ENCODE results near the gene PDIA3.
"Not testable (repeated sequence)": the region's sequence is repeated elsewhere in the genome, so short reads cannot be mapped to it uniquely, and the experiment has no call there.

PDIA3 gene

GRCh38 chr15:43777267-43777914 is 31.2 kb downstream of the PDIA3 start:
- no peak for DNase-seq

DNA sequence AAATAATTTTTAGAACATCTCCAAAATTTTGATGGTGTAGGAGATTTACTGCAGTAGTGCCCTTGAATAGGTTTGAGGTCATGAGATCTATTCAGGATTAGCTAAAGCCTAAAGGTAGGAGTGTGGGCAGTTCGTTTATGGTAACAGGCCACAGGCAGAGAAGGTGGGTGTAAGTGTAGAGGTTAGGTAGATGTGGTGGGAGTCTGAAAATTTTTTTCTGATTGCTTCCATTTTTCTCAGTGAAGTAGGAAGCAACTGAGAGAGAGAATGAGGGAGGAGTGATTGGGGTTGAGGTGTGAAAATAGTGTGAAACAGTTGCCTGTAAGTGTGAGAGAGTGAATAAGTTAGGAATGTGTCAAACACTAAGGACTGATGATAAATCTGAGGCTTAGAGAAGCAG is 32.8 kb downstream of the PDIA3 start:
- DNase-seq, result no peak

- no peak for DNase-seq
Measured at GRCh38 chr15:43789409-43789808, 43.2 kb downstream of the PDIA3 start.

GRCh38 chr15:43791993-43792760 is 45.9 kb downstream of the PDIA3 start, which contains the start of gene SERF2:
Gene SERF2, plus strand, starts transcription at chr15:43792320. Its CDS starts 57 bp downstream, at chr15:43792377.
- peak; percentile 100 for DNase-seq

- no peak for DNase-seq
Measured at GRCh38 chr15:43792761-43793476, 46.7 kb downstream of the PDIA3 start.

DNA sequence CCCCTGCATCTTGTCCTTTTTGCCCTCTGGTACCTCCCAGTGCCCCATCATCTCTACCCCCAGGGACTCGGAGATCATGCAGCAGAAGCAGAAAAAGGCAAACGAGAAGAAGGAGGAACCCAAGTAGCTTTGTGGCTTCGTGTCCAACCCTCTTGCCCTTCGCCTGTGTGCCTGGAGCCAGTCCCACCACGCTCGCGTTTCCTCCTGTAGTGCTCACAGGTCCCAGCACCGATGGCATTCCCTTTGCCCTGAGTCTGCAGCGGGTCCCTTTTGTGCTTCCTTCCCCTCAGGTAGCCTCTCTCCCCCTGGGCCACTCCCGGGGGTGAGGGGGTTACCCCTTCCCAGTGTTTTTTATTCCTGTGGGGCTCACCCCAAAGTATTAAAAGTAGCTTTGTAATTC is 47.4 kb downstream of the PDIA3 start:
- DNase-seq, result no peak

DNA sequence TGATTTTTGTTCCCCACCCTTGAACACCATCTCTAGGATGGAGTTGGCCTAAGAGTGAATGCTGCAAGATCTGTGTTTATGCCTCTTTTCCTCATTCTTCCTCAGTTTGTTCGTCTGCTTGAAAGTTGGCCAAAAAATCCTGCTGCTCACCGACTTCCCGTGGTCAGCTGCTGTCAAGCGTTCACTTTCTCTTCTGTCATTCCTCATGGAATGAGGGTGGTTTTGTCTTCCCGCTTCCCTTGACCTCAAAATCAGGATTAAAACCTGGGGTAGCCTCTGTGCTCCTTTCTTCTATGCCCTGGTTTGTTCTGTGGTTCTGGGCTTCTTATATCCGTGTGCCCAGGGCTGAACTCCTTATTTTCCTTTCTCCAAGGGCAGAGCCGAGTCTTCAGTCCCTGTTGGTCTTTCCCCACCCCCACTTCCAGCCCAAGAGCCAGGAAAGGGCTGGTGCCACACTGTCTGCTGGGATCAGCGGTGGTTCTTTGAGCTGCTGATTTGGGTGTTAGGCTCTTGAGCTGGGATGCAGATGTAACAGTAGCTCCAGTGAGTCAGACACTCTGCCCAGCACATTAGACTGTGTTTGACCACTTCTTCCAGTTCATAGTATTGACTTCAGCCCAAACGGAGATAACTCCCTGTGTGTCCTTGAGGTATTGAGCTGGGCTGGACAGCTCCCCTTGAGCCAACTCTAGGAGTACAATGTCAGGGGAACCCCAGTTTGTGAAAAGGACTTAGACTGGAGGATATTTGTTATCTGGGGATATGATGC is 48.2 kb downstream of the PDIA3 start:
- DNase-seq, result no peak

DNA sequence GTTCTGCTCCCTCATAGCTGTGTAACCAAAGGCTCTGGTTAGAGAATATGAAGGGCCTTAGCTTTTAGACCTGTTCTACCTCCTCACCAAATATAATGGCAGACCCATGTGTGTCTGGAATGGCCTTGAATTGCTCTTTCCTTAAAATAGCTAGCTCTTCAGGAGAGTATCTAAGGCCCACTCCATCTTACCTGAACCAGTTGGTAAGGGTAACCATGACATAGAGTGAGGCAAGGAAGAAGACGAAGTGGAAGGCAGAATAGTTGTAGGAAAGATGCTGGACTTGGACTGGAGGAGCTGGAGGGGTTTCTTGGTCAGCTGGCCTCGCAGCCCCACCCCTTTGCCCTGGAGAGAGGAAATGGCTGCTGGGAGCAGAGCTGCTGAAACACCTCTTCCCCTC is 49.0 kb downstream of the PDIA3 start:
- no peak for DNase-seq

GRCh38 chr15:43795997-43796396 is 49.8 kb downstream of the PDIA3 start:
- no peak for DNase-seq

- DNase-seq, result no peak
Measured at GRCh38 chr15:43796566-43796965, 50.3 kb downstream of the PDIA3 start.

- DNase-seq, result no peak
Measured at GRCh38 chr15:43799209-43799944, 53.1 kb downstream of the PDIA3 start.

- DNase-seq, result no peak
Measured at GRCh38 chr15:43799945-43800285, 53.7 kb downstream of the PDIA3 start, which contains the start of gene SERINC4. Gene SERINC4, minus strand, starts transcription at chr15:43800220. Its CDS starts 234 bp downstream, at chr15:43799986.

DNA sequence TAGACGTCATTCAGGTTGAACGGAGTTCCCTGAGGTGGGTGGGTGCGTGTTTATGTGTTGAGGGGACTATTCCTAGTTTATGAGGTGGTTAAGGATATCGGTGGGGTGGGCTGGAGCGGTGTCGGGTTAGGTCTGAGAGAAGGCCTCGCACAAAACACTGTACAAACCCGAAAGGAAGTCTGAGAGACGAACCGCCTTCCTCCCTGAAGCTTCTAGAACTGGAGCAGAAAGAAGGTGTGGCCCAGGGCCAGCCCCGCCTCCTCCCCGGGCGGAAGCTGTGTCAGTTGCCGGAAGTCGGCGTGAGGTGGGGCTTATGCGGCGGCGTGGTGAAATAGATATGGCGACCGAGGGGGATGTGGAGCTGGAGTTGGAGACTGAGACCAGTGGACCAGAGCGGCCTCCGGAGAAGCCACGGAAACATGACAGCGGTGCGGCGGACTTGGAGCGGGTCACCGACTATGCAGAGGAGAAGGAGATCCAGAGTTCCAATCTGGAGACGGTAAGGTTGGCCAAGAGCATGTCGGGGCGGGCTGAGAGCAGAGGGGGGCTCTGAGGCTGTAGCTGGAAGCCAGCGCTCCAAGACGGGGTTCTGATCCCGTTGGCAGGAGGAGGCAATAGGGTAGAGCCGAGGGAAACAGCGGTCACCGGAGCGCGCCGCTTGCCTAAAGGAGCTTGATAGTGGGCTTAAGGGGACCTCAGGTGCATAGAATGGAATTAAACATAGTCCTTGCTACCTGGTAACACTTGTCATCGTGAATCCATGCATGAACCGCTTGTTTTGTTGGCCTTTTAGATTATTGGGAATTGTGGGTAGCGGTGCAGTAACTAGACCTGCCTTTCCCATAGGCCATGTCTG is 54.3 kb downstream of the PDIA3 start, which contains the start of gene HYPK:
HYPK (plus strand) TSS at position 314 of the 856 bp plus-strand sequence; CDS start at position 338, 24 bp downstream.
- peak; percentile 79 for DNase-seq

- not testable (repeated sequence) for DNase-seq
Measured at GRCh38 chr15:43802676-43803075, 56.4 kb downstream of the PDIA3 start.

- DNase-seq, result no peak
Measured at GRCh38 chr15:43808435-43808950, 62.3 kb downstream of the PDIA3 start.

- DNase-seq, result no peak
Measured at GRCh38 chr15:43808960-43809678, 62.9 kb downstream of the PDIA3 start.

- DNase-seq, result not testable (repeated sequence)
Measured at GRCh38 chr15:43815064-43815463, 68.8 kb downstream of the PDIA3 start.

DNA sequence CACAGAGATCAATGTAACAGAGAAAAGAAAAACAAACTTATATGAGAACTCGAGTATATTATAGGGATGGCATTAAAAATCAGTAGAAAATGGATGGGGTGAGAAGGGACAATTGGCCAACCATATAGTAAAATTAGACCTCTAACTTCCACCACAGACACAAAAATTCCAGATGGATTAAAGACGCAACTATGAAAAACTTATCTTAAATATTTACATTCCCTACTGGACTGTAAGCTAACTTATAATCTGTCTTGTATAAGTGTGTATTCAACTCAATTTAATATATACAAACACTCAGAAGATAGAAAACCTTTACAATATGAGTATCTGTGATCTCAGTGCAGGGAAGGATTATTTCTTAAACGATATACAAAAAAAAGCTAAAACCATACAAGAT is 75.3 kb downstream of the PDIA3 start:
- DNase-seq, result no peak

Data from NK-92 treated with Interleukin-12 subunit alpha and Interleukin-12 subunit beta, amount 100 ng/mL, for 24 hours (cell line).